Tibial nerve (tissue), 4 donors: ENCODE results near the gene MRPL34. TPM values are rescaled to one million over a fixed set of nuclear protein-coding genes. Genes with fewer than 3 reads are reported as not detected.

Source experiments
- DNase-seq, 2 donors: peaks; one replicate each; pipeline ENCODE4 v3.0.0-alpha.2; 2019; ENCODE audit warnings: low spot score in 2 of 2
- H3K27ac ChIP-seq, 4 donors: fragments of 200-600 bp; sonication (generic) in 3 of 4; one replicate each; pipeline ENCODE4 v1.5.1; 2017 to 2019; ENCODE audit warnings: mild to moderate bottlenecking in 1 of 4
- H3K27me3 ChIP-seq, 2 donors: fragments of 200-600 bp; sonication (generic) in 1 of 2; one replicate each; pipeline versions ENCODE4 v1.5.1 to v1.6.0; 2017 to 2019
- H3K36me3 ChIP-seq, 3 donors: fragments of 200-600 bp; sonication (generic); one replicate each; pipeline ENCODE4 v1.5.1; 2018 to 2019
- H3K4me1 ChIP-seq, 4 donors: fragments of 200-600 bp; sonication (generic) in 3 of 4; one replicate each; pipeline ENCODE4 v1.5.1; 2017 to 2019
- H3K4me3 ChIP-seq, 4 donors: fragments of 200-600 bp; sonication (generic) in 3 of 4; one replicate each; pipeline ENCODE4 v1.5.1; 2017 to 2019; ENCODE audit warnings: mild to moderate bottlenecking in 1 of 4, moderate library complexity in 1 of 4
- H3K9me3 ChIP-seq, 4 donors: fragments of 200-600 bp; sonication (generic) in 3 of 4; one replicate each; pipeline ENCODE4 v1.5.1; 2017 to 2019
- CTCF ChIP-seq, 5 experiments: fragments of 200-600 bp in 3 of 5; fragments of 450-650 bp in 2 of 5; sonication (generic) in 3 of 5; IDR thresholded peaks; one replicate each; pipeline ENCODE4 v1.5.1; 2016 to 2019; ENCODE audit warnings: antibody characterized with exemption in 5 of 5, mild to moderate bottlenecking in 3 of 5, moderate library complexity in 2 of 5
- EP300 ChIP-seq, 2 donors: sonication (generic); formaldehyde crosslinking; IDR thresholded peaks; one replicate each; pipeline ENCODE4 v1.6.1; 2017; ENCODE audit warnings: antibody characterized with exemption in 2 of 2, mild to moderate bottlenecking in 1 of 2
- POLR2A ChIP-seq, 2 donors: fragments of 450-650 bp; IDR thresholded peaks; one replicate each; pipeline ENCODE4 v1.6.1; 2017; ENCODE audit warnings: antibody characterized with exemption in 2 of 2, mild to moderate bottlenecking in 2 of 2, moderate library complexity in 2 of 2
- WGBS, 2 donors: methylation state at CpG; one replicate each; pipeline ENCODE4 v1.1.5; 2018; 5-methylcytosine and 5-hydroxymethylcytosine counted together
- total RNA-seq, 4 donors: library from RNA; depleted of rRNA; stranded (reverse); fragments of >200 nt; gene quantifications; one replicate each; pipeline ENCODE4 v1.1.0, GENCODE V29; 2016

The MRPL34 gene
- total RNA-seq, 4 donors from 2014 or later = 143 to 187 (median 175) TPM

- peaks cover 0 to 56% (median 25%) of the 10 kb centered on the region in 4 donors for H3K4me1 ChIP-seq
- no peaks in the 10 kb centered on the region for H3K27me3 ChIP-seq
- no peak overlapping the region for H3K27ac ChIP-seq
- WGBS, 2 donors = 94 to 96% methylated on average over 41 to 45 of the region's 45 CpGs
- no peaks in the 10 kb centered on the region for H3K9me3 ChIP-seq
- TF ChIP-seq POLR2A (IDR thresholded peaks at IDR 0.05) (no peak), CTCF (IDR thresholded peaks at IDR 0.05) (no peak), EP300 (IDR thresholded peaks at IDR 0.05) (no peak)
- no peak for DNase-seq
- H3K4me3 ChIP-seq = no peak overlapping the region
- H3K36me3 ChIP-seq = peaks cover 0 to 33% (median 0%) of the 10 kb centered on the region in 3 donors
Observed at GRCh38 chr19:17332677-17333581, 27.3 kb downstream of the MRPL34 start.

- 15 to 34% methylated on average over 37 to 39 of the region's 52 CpGs for WGBS, 2 donors
- H3K36me3 ChIP-seq = peaks cover 0 to 34% (median 0%) of the 10 kb centered on the region in 3 donors
- no peaks in the 10 kb centered on the region for H3K9me3 ChIP-seq
- no peak for DNase-seq
- peaks cover 0 to 57% (median 27%) of the 10 kb centered on the region in 4 donors for H3K4me1 ChIP-seq
- H3K4me3 ChIP-seq = peak overlapping the region; percentile 64 to 82 (median 70)
- H3K27ac ChIP-seq = peak overlapping the region; percentile 53 to 86 (median 80)
- no peak for TF ChIP-seq CTCF (IDR thresholded peaks at IDR 0.05)
- H3K27me3 ChIP-seq = no peaks in the 10 kb centered on the region
Observed at GRCh38 chr19:17333611-17334413, 28.1 kb downstream of the MRPL34 start.

- peak; percentile 85 to 94 for DNase-seq
- Histone ChIP-seq H3K9me3 (no peaks in the 10 kb centered on the region), H3K27ac (peak within 1 kb of the TSS; percentile 53 to 86 (median 80)), H3K4me1 (peaks cover 0 to 53% (median 23%) of the 10 kb centered on the region in 4 donors), H3K27me3 (no peaks in the 10 kb centered on the region), H3K36me3 (peaks cover 0 to 32% (median 0%) of the 10 kb centered on the region in 3 donors), H3K4me3 (peak within 1 kb of the TSS; percentile 64 to 82 (median 70))
- 2 to 3% methylated on average over 45 to 58 of the region's 86 CpGs for WGBS, 2 donors
- TF ChIP-seq EP300 (IDR thresholded peaks at IDR 0.05) (peak; percentile 54 to 78), POLR2A (IDR thresholded peaks at IDR 0.05) (peak in 1 of 2 donors; percentile 57), CTCF (IDR thresholded peaks at IDR 0.05) (peak in 1 of 5 experiments; percentile 39)
Observed at GRCh38 chr19:17334414-17335409, 29.0 kb downstream of the MRPL34 start, which contains the start of gene ANO8. ANO8 (minus strand) TSS chr19:17334855; CDS start chr19:17334670, 185 bp downstream.

GRCh38 chr19:17335575-17335974, 29.9 kb downstream of the MRPL34 start:
- H3K27ac ChIP-seq = peak overlapping the region in 1 of 4 donors; percentile 86

More at GRCh38 chr19:17335575-17335974, 29.9 kb downstream of the MRPL34 start:
- Histone ChIP-seq H3K36me3 (peaks cover 0 to 24% (median 0%) of the 10 kb centered on the region in 3 donors), H3K9me3 (no peaks in the 10 kb centered on the region), H3K4me1 (peaks cover 0 to 59% (median 24%) of the 10 kb centered on the region in 4 donors), H3K27me3 (no peaks in the 10 kb centered on the region), H3K4me3 (peak overlapping the region in 1 of 4 donors; percentile 60)
- no peak for DNase-seq
- WGBS, 2 donors = 67 to 73% methylated on average over 10 of the region's 10 CpGs
- TF ChIP-seq POLR2A (IDR thresholded peaks at IDR 0.05) (no peak), CTCF (IDR thresholded peaks at IDR 0.05) (no peak), EP300 (IDR thresholded peaks at IDR 0.05) (no peak)
